ENCODE results near the gene SUN5.

Gene SUN5

DNA sequence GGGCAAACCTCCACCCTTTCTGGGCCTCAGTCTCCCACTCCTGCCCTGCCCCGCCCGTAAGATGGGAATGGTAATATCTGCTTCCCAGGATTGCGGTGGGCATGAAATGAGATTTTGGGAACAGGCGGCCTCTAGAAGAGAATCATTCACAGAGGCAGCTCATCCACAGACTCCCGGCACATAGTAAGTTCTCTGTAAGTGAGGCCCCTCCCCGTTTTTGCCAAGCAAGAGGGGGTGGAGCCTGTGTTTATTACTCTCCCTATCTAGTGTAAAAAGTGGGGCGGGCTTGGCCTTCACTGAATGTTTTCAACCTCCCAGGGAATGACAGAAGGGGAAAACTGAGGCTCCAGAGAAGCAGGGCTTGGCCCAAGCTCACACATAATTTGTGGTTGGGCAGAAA, 20.0 kb downstream of the SUN5 start:
- TF ChIP-seq, protein P1, sequence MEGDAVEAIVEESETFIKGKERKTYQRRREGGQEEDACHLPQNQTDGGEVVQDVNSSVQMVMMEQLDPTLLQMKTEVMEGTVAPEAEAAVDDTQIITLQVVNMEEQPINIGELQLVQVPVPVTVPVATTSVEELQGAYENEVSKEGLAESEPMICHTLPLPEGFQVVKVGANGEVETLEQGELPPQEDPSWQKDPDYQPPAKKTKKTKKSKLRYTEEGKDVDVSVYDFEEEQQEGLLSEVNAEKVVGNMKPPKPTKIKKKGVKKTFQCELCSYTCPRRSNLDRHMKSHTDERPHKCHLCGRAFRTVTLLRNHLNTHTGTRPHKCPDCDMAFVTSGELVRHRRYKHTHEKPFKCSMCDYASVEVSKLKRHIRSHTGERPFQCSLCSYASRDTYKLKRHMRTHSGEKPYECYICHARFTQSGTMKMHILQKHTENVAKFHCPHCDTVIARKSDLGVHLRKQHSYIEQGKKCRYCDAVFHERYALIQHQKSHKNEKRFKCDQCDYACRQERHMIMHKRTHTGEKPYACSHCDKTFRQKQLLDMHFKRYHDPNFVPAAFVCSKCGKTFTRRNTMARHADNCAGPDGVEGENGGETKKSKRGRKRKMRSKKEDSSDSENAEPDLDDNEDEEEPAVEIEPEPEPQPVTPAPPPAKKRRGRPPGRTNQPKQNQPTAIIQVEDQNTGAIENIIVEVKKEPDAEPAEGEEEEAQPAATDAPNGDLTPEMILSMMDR (IDR thresholded peaks at IDR 0.05): no peak

DNA sequence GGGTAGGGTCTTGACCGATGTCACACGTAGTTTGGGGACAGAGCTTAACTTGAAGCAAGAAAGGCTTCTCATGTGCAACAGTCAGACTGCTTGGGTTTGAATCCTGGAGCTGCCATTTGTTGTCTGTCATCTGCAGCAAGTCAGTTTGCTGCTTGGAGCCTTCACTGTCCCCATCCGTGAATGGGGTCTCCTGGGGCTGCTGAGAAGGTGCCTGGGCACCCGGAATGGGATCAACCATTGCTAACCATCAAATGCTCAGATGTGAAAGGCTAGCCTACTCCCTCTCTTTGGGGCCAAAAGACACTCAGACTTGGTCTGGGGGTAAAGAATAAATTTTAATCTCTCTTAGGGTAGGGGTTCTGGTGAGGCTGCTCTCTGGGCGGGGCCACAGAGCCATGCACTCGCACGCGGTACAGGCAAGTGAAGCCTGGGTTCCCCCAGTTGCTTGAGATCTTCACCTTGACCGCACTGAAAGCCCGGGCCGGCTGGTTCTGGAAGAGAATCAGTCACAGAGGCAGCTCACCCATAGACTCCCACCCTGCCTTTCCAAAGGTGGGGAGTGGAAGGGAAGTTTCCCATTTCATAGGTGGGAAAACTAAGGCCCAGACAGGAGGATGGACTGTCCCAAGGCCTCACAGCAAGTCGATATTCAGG, 20.6 kb downstream of the SUN5 start:
- TF ChIP-seq, protein P1 (IDR thresholded peaks at IDR 0.05): no peak

DNA sequence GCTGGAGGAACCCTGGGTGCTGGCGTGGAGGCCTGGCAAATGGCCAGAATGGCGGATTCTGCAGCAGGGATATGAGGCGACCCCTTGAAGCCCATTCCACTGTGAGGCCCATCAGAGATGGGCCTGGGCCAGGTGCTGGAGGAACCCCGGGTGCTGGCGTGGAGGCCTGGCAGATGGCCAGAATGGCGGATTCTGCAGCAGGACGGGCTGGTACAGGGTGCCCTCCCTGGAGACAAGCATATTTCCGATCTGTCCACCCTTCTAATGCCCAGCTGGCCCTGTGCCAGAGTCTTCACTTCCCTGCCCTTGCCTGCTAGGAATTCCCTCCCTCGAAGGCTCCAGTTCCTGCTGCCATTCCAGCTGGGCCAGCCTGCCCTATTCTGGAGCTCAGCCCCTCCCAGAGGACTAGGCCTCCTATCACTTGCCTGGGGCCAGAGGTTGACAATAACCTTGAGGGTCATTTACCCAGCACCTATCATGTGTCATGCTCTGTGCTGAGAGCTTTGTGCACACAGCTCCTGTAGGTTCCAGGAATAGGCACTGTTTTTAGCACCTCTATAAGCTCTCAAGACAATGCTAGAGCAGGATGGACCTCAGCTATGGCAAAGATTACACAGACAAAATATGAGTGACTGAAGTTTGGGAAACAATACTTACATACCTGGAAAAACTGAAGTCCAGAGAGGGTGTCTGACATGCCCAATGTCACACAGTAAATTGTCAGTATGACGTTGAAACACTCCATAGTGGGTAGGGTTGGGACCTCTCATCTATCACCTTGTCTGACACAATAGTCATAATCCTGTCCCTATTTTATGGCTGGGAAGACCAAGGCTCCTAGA, 21.4 kb downstream of the SUN5 start:
- TF ChIP-seq, protein P1 (IDR thresholded peaks at IDR 0.05): no peak

DNA sequence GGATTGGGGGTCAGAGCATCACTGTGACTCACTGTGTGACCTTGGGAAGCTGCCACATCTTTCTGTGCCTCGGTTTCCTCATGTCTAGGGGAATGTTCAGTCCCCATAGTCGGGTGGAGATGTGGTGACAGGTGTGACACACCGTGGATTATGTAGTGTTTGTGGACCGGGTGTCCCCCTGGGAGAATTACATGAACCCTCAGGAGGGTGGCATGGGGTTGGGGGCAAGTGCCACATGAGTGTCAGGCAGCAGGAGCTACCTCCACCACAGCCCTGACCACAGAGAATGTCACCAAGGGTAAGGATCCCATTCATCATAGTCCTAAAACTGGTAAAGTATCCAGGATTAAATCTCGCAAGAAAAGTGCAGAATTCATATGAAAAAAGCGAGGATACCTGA, 23.2 kb downstream of the SUN5 start:
- TF ChIP-seq, protein P1 (IDR thresholded peaks at IDR 0.05): no peak

DNA sequence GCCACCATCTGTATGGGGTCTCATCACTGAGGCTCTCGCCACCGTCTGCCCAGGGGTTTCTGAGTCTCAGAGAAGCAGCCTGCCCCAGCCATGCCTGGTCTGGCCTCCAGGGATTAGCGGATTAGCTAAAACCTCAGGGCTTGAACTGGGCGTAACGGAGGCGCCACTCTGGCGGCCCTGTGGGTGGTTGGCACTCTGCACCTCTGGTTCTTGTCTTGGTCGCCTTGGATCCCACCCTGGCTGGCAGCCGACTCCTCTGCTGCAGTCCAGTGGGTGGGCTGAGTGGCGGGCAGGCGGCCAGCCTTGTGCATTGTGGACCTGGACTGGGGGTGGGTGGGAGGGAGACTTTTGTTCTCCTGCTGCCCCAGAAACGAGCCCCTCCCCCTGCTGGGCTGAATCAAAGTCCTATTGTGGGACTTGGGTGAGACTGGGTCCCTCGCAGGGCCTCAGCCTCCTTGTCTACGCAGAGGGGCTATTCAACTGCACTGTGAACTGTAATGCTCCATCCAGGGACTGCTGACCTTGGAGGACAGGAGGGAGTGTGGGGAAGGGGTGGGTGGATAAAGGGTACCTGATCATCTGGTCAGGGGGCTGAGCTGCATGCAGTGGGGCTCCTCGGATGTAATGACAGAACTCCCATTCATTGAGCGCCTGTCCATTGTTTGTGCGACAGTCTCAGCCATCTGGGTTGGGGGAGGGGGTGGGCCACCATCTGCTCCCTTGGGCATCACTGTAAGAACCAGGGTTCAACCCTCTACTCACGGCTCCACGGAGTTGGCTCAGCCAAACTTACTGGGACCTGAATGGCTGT, 23.9 kb downstream of the SUN5 start:
- TF ChIP-seq, protein P1 (IDR thresholded peaks at IDR 0.05): no peak

DNA sequence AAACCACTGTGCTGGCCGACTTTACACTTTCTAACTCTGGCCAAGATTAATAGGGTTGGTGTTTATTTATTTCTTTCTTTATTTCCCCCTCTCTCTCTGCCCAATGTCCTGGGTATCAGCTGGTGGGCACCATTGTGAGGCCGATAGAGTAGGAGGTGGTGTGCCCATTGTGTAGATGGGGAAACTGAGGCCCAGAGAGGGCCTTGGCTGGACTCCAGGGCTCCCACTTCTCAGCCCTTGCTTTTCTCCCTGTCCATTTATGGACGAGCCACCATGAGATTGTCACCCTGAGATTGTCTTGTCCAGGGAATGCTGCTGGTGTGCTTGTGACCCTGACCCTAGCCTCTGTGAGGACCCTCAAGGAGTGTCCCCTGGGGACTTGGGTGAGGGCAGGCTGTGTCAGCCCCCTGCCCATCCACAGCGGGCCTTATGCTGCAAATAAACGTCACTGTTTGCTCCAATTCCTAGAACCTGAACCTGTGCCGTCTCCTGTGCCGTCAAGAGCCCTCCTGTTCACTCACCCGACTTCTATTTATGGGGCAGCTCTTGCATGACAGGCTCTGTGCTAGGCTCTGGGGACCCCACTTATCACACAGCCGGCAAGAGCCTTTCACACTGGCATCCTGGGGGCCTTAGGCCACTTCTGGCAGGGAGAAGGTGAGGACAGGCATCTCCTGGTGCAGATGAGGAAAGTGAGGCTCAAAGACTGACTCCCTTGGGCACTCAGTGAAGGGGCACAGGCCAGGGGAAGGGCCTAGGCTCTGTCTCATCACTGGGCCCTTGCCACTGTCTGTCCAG, 24.8 kb downstream of the SUN5 start:
- TF ChIP-seq, protein P1 (IDR thresholded peaks at IDR 0.05): no peak

DNA sequence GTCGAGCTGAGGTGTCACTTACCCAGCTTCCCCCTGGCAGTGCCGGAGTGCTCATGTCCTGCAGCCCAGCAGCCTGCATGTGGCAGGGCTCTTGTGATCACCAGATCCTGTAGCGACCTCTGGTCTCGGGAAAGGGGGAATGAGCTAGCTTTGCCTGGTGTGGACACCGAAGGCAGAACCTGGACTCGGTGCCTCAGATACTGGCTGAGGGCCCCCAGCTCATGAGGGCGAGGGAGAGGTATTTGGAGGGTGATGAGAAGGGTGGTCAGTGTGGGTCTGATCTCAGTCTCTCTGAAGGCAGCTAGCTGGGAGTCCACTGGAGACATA, 26.3 kb downstream of the SUN5 start:
- TF ChIP-seq, protein P1 (IDR thresholded peaks at IDR 0.05): no peak
